HG03558 (cell line): ENCODE measurements around the gene COG4.

Source experiments
- ATAC-seq: cut with Tn5 transposase; IDR thresholded peaks from one replicate; pipeline ENCODE4 v1.9.1; 2021; ENCODE audit warnings: moderate number of reproducible peaks; ENCODE audit not compliant: unreplicated experiment; ENCODE audit errors: extremely low read depth

Gene COG4

GRCh38 chr16:70482624-70483023 is 40.7 kb downstream of the COG4 start:
- ATAC-seq = no peak

GRCh38 chr16:70481929-70482536 is 41.3 kb downstream of the COG4 start:
- no peak for ATAC-seq

- no peak for ATAC-seq
These were observed 42.9 kb downstream of the COG4 start for GRCh38 chr16:70480127-70481105.

GRCh38 chr16:70478912-70479341 is 44.4 kb downstream of the COG4 start:
- no peak for ATAC-seq

GRCh38 chr16:70478169-70478568 is 45.2 kb downstream of the COG4 start:
- no peak for ATAC-seq

- peak; percentile 86 for ATAC-seq
These were observed 46.9 kb downstream of the COG4 start for GRCh38 chr16:70476272-70477020.

- ATAC-seq = no peak
These were observed 48.1 kb downstream of the COG4 start for GRCh38 chr16:70475054-70475871.

GRCh38 chr16:70474320-70475053 is 48.9 kb downstream of the COG4 start:
- no peak for ATAC-seq

- ATAC-seq = no peak
These were observed 49.7 kb downstream of the COG4 start for GRCh38 chr16:70473446-70474319.

- ATAC-seq = no peak
These were observed 50.4 kb downstream of the COG4 start for GRCh38 chr16:70472786-70473433.

- ATAC-seq = no peak
These were observed 52.4 kb downstream of the COG4 start for GRCh38 chr16:70470927-70471341.

- no peak for ATAC-seq
These were observed 53.0 kb downstream of the COG4 start for GRCh38 chr16:70470141-70470926.

- ATAC-seq = no peak
These were observed 54.4 kb downstream of the COG4 start for GRCh38 chr16:70468776-70469525.

GRCh38 chr16:70467608-70468007 is 55.7 kb downstream of the COG4 start:
- ATAC-seq = no peak

- no peak for ATAC-seq
These were observed 56.2 kb downstream of the COG4 start for GRCh38 chr16:70467113-70467512.

- ATAC-seq = no peak
These were observed 56.6 kb downstream of the COG4 start for GRCh38 chr16:70466805-70467076.
